DMS 273 (cell line): ENCODE results near the gene RPL39.
"Not testable (repeated sequence)": the region's sequence is repeated elsewhere in the genome, so short reads cannot be mapped to it uniquely, and the experiment has no call there.

ENCODE experiments used
- DNase-seq: peaks from one replicate; lab custom pipeline; 2025; ENCODE audit not compliant: unreplicated experiment; lab: John Stamatoyannopoulos, UW

RPL39 gene

GRCh38 chrX:119791437-119792231 is at the start of gene RPL39:
RPL39 (minus strand) TSS chrX:119791630; CDS start chrX:119791576, 54 bp downstream.
- peak; percentile 96 for DNase-seq

- no peak for DNase-seq
Observed at GRCh38 chrX:119833905-119834304, 42.5 kb upstream of the RPL39 start.

GRCh38 chrX:119828446-119828845 is 37.0 kb upstream of the RPL39 start:
- no peak for DNase-seq

GRCh38 chrX:119826399-119826959 is 35.0 kb upstream of the RPL39 start:
- no peak for DNase-seq

- not testable (repeated sequence) for DNase-seq
Observed at GRCh38 chrX:119824221-119824620, 32.8 kb upstream of the RPL39 start.

- not testable (repeated sequence) for DNase-seq
Observed at GRCh38 chrX:119821703-119822102, 30.3 kb upstream of the RPL39 start.

GRCh38 chrX:119817130-119817690 is 25.8 kb upstream of the RPL39 start:
- DNase-seq = no peak

GRCh38 chrX:119816300-119816699 is 24.9 kb upstream of the RPL39 start:
- no peak for DNase-seq

GRCh38 chrX:119809185-119809666 is 17.8 kb upstream of the RPL39 start:
- no peak for DNase-seq

GRCh38 chrX:119808461-119808860 is 17.0 kb upstream of the RPL39 start:
- DNase-seq = not testable (repeated sequence)

GRCh38 chrX:119802546-119802945 is 11.1 kb upstream of the RPL39 start:
- no peak for DNase-seq

GRCh38 chrX:119801253-119802221 is 10.1 kb upstream of the RPL39 start:
- no peak for DNase-seq

- peak; percentile 54 for DNase-seq
Observed at GRCh38 chrX:119790977-119791436, 423 bp downstream of the RPL39 start.

- peak; percentile 75 for DNase-seq
Observed at GRCh38 chrX:119784747-119785446, 6.5 kb downstream of the RPL39 start.

- no peak for DNase-seq
Observed at GRCh38 chrX:119783026-119783425, 8.4 kb downstream of the RPL39 start.

- no peak for DNase-seq
Observed at GRCh38 chrX:119778829-119779228, 12.6 kb downstream of the RPL39 start.

GRCh38 chrX:119775517-119776238 is 15.8 kb downstream of the RPL39 start:
- DNase-seq = no peak

- DNase-seq = not testable (repeated sequence)
Observed at GRCh38 chrX:119769388-119769787, 22.0 kb downstream of the RPL39 start.

GRCh38 chrX:119768436-119768835 is 23.0 kb downstream of the RPL39 start:
- not testable (repeated sequence) for DNase-seq
